Mesendoderm (in vitro differentiated cells): ENCODE measurements around the gene CHD6.

ENCODE experiments used
- DNase-seq: peaks from one replicate; pipeline ENCODE4 v3.0.0; 2013
- H2AK5ac ChIP-seq: 2 replicates; pipeline ENCODE4 v1.6.1; 2013; ENCODE audit warnings: low read length, inconsistent platforms
- H2BK120ac ChIP-seq: 2 replicates; pipeline ENCODE4 v1.6.1; 2013; ENCODE audit warnings: low read depth, mild to moderate bottlenecking, low read length, moderate library complexity, mixed read lengths
- H2BK15ac ChIP-seq: replicated peaks from 2 replicates; pipeline ENCODE4 v1.6.1; 2013; ENCODE audit warnings: low read depth, mild to moderate bottlenecking, moderate library complexity
- H2BK5ac ChIP-seq: 2 replicates; pipeline ENCODE4 v1.6.1; 2013; ENCODE audit warnings: low read length, inconsistent platforms
- H3K18ac ChIP-seq: 2 replicates; pipeline ENCODE4 v1.6.1; 2013; ENCODE audit warnings: mild to moderate bottlenecking, low read length, mixed read lengths
- H3K23ac ChIP-seq: one replicate; pipeline ENCODE4 v1.6.1; 2013; ENCODE audit warnings: low read length
- H3K27ac ChIP-seq: 2 replicates; pipeline ENCODE4 v1.5.1; 2013; ENCODE audit warnings: low read depth, mild to moderate bottlenecking, inconsistent platforms, low read length, moderate library complexity
- H3K27me3 ChIP-seq: 2 replicates; pipeline ENCODE4 v1.6.1; 2013; ENCODE audit warnings: low read length, control low read depth, mild to moderate bottlenecking, inconsistent platforms; ENCODE audit not compliant: insufficient read depth, poor library complexity
- H3K36me3 ChIP-seq: 2 replicates; pipeline ENCODE4 v1.6.1; 2013; ENCODE audit warnings: low read length, inconsistent platforms; ENCODE audit not compliant: control insufficient read depth, insufficient read depth
- H3K4ac ChIP-seq: one replicate; pipeline ENCODE4 v1.6.1; 2013; ENCODE audit warnings: low read depth, mild to moderate bottlenecking, low read length, moderate library complexity
- H3K4me1 ChIP-seq: 2 replicates; pipeline ENCODE4 v1.6.1; 2013; ENCODE audit warnings: low read depth, low read length, inconsistent platforms; ENCODE audit not compliant: control insufficient read depth
- H3K4me2 ChIP-seq: 2 replicates; pipeline ENCODE4 v1.6.1; 2013; ENCODE audit warnings: low read length
- H3K4me3 ChIP-seq: 2 replicates; pipeline ENCODE4 v1.5.1; 2013; ENCODE audit warnings: mild to moderate bottlenecking, low read length
- H3K56ac ChIP-seq: one replicate; pipeline ENCODE4 v1.6.1; 2013; ENCODE audit warnings: low read length
- H3K79me1 ChIP-seq: 2 replicates; pipeline ENCODE4 v1.6.1; 2013; ENCODE audit warnings: low read length, inconsistent platforms
- H3K79me2 ChIP-seq: 2 replicates; pipeline ENCODE4 v1.6.1; 2013; ENCODE audit warnings: mild to moderate bottlenecking, low read length; ENCODE audit not compliant: control insufficient read depth, insufficient read depth
- H3K9ac ChIP-seq: 2 replicates; pipeline ENCODE4 v1.6.1; 2013; ENCODE audit warnings: low read length, inconsistent platforms
- H4K5ac ChIP-seq: one replicate; pipeline ENCODE4 v1.6.1; 2013; ENCODE audit warnings: low read length
- H4K8ac ChIP-seq: one replicate; pipeline ENCODE4 v1.6.1; 2013; ENCODE audit warnings: low read depth, mild to moderate bottlenecking, control low read depth, low read length, moderate library complexity
- WGBS: extraction: QIAGEN DNeasy Blood & Tissue Kit; methylation state at CpG from one replicate; pipeline ENCODE4 v1.1.7; 2013; ENCODE audit warnings: low lambda C conversion rate, missing lambda C conversion rate; ENCODE audit not compliant: insufficient coverage; ENCODE audit errors: extremely low coverage; 5-methylcytosine and 5-hydroxymethylcytosine counted together

The CHD6 gene

DNA sequence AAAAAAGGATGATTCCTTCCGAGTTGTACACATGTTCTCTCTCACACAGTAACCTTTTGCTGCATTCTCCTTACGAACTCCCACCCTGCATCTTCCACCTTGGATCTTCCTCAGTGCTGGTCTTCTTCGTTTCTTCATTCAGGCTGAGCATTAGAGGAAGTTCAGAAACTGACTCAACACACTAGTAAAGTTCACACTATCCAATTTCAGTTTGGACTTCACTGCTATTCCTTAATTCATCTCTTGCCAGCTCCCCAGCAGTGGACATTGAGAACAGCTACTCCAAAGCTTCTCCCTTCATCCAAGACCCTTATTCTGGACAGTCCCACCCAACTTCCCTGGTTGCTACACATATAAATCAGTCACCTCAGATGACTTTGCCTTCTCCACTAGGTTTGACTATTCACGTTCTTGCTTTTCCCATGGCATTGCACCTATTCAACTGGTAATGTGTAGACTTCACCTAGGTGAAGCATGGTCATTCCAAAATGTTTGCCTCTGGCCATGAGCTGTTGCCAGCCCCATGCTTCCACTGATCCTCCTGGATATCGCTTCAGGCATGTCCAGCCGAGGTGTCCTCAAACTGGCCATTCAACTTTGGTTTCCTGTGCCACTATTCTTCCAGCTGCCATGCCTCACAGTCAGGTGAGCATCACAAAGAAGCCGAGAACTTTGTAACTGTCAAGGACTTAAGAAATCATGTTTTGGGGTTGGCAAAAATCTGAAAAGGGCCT, 147.6 kb downstream of the CHD6 start:
- no peak overlapping the region for H2BK120ac ChIP-seq
- H2BK15ac ChIP-seq, result no peak overlapping the region
- no peaks in the 10 kb centered on the region for H3K79me2 ChIP-seq
- H3K27me3 ChIP-seq, result no peaks in the 10 kb centered on the region
- no peak for DNase-seq
- WGBS, result no CpG with 5 or more reads among the region's 7 CpGs
- H3K4ac ChIP-seq, result no peak overlapping the region
- H3K4me3 ChIP-seq, result no peak overlapping the region
- no peak overlapping the region for H2AK5ac ChIP-seq
- H3K27ac ChIP-seq, result no peak overlapping the region
- H4K8ac ChIP-seq, result no peak overlapping the region
- H3K56ac ChIP-seq, result no peak overlapping the region
- H3K79me1 ChIP-seq, result no peaks in the 10 kb centered on the region
- no peaks in the 10 kb centered on the region for H3K36me3 ChIP-seq
- H3K9ac ChIP-seq, result no peak overlapping the region
- no peak overlapping the region for H3K18ac ChIP-seq
- H4K5ac ChIP-seq, result no peak overlapping the region
- H3K4me1 ChIP-seq, result no peaks in the 10 kb centered on the region
- no peak overlapping the region for H3K23ac ChIP-seq
- H3K4me2 ChIP-seq, result no peak overlapping the region
- no peak overlapping the region for H2BK5ac ChIP-seq

DNA sequence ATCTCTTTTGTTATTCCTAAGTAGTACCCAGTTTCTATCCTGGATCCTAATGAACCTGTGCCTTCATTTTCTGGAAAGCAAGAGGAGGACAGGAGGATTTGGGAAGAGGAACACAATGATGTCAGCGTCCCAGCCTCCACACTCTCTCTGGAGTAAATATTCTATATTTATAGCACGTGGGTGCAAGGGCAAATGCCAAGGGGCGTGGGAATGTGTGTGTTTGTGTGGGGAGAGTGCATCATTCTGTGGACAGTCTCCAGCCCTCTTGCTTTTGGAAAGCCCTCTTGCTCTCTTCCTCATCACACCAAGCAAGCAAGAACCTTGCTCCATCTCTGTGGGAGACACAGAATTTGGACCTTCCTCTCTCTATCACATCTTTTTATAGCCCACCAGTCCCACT, 148.3 kb downstream of the CHD6 start:
- Histone ChIP-seq H3K18ac (no peak overlapping the region), H3K79me1 (no peaks in the 10 kb centered on the region), H3K4ac (no peak overlapping the region), H3K27me3 (no peaks in the 10 kb centered on the region), H2BK120ac (no peak overlapping the region), H3K23ac (no peak overlapping the region), H3K9ac (no peak overlapping the region), H2BK5ac (no peak overlapping the region), H4K8ac (no peak overlapping the region), H3K4me1 (no peaks in the 10 kb centered on the region), H3K36me3 (no peaks in the 10 kb centered on the region), H3K79me2 (no peaks in the 10 kb centered on the region), H3K4me3 (no peak overlapping the region), H3K4me2 (no peak overlapping the region), H2BK15ac (no peak overlapping the region), H4K5ac (no peak overlapping the region), H3K27ac (no peak overlapping the region), H2AK5ac (no peak overlapping the region), H3K56ac (no peak overlapping the region)
- WGBS, result no CpG with 5 or more reads among the region's 3 CpGs
- DNase-seq, result no peak

DNA sequence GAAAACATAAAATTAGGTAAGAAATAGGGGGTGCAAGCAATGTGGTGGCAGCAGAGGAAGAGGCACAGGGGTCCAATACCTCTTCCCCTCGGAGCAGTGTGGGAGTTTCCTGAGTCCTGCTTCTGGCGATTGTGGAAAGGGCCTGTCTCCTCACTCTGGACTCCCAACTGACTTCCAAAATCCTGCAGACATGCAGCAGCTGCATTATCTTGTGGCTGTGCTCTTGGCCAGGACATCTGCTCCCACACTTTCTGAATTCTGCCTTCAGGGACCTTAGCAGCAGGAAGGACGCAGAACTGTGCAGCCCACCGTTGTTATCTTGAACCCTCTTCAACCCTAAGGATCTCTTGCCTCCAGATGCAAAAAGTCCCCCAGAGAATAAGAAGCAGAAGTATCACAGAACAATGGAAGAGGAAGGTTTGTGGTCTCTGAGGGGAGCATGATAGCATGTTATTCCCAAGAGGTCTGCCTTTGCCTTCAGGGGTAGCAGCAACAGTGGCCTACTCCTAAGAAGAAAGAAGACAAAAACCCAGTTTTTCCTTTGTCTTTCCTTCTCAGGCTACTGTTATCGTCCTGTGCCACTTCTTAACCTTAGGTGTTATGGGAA, 149.1 kb downstream of the CHD6 start:
- Histone ChIP-seq H2BK120ac (no peak overlapping the region), H3K79me1 (no peaks in the 10 kb centered on the region), H3K4ac (no peak overlapping the region), H3K27ac (no peak overlapping the region), H2BK15ac (no peak overlapping the region), H3K23ac (no peak overlapping the region), H2AK5ac (no peak overlapping the region), H3K9ac (no peak overlapping the region), H3K18ac (no peak overlapping the region), H4K8ac (no peak overlapping the region), H3K4me1 (no peaks in the 10 kb centered on the region), H3K79me2 (no peaks in the 10 kb centered on the region), H3K36me3 (no peaks in the 10 kb centered on the region), H3K27me3 (no peaks in the 10 kb centered on the region), H3K56ac (no peak overlapping the region), H3K4me3 (no peak overlapping the region), H3K4me2 (no peak overlapping the region), H2BK5ac (no peak overlapping the region), H4K5ac (no peak overlapping the region)
- no CpG with 5 or more reads among the region's 5 CpGs for WGBS
- no peak for DNase-seq

DNA sequence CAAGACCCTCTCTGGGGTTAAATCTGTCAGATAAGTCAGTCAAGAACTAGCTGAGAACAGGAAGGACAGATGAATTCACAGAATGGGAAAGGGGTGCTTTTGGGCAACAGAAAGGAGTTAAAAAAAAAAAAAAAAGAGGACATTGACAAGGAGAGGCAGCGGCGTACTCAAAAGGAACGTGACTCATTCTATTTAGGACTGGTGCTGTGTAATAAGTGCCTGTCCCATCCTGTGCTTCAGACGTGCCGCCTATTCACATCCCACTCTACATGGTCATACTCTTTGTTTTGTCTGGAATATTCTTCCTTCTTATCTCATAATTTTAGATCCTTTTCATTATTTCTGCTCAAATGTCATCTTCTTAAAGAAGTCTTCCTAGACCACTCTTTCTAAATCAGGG, 150.5 kb downstream of the CHD6 start:
- no peak overlapping the region for H4K8ac ChIP-seq
- H3K18ac ChIP-seq, result no peak overlapping the region
- no peak overlapping the region for H3K9ac ChIP-seq
- H3K4ac ChIP-seq, result no peak overlapping the region
- H3K4me1 ChIP-seq, result no peaks in the 10 kb centered on the region
- H2AK5ac ChIP-seq, result no peak overlapping the region
- no peak overlapping the region for H2BK15ac ChIP-seq
- H3K27me3 ChIP-seq, result no peaks in the 10 kb centered on the region
- no peaks in the 10 kb centered on the region for H3K36me3 ChIP-seq
- H3K79me2 ChIP-seq, result no peaks in the 10 kb centered on the region
- no peak overlapping the region for H4K5ac ChIP-seq
- H3K4me3 ChIP-seq, result no peak overlapping the region
- DNase-seq, result no peak
- no CpG with 5 or more reads among the region's 5 CpGs for WGBS
- no peak overlapping the region for H3K27ac ChIP-seq
- no peak overlapping the region for H2BK5ac ChIP-seq
- no peaks in the 10 kb centered on the region for H3K79me1 ChIP-seq
- H3K56ac ChIP-seq, result no peak overlapping the region
- no peak overlapping the region for H3K4me2 ChIP-seq
- H3K23ac ChIP-seq, result no peak overlapping the region
- H2BK120ac ChIP-seq, result no peak overlapping the region

DNA sequence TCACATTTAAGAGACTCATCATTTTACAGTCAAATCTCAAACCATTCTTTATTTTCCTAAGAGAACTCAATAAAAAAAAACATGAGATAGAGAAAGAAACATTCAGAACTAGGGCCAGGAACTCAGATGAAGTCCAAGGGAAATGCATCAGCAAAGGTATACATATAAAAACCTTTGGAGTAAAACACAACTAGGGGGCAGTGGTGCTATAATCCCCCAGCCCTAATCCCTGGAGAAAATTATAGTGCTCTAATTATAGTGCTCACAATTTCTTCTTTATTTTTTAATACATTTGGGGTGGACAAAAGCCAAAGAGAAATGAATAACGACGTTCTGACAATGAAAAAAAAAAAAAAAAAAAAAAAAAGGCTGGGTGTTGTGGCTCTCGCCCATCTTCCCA, 151.0 kb downstream of the CHD6 start:
- Histone ChIP-seq H3K56ac (no peak overlapping the region), H3K4me3 (no peak overlapping the region), H3K18ac (no peak overlapping the region), H3K23ac (no peak overlapping the region), H3K4me1 (no peaks in the 10 kb centered on the region), H3K79me2 (no peaks in the 10 kb centered on the region), H3K4me2 (no peak overlapping the region), H3K36me3 (no peaks in the 10 kb centered on the region), H3K27me3 (no peaks in the 10 kb centered on the region), H3K4ac (no peak overlapping the region), H2BK120ac (no peak overlapping the region), H2BK5ac (no peak overlapping the region), H2AK5ac (no peak overlapping the region), H3K79me1 (no peaks in the 10 kb centered on the region), H4K8ac (no peak overlapping the region), H3K27ac (no peak overlapping the region), H3K9ac (no peak overlapping the region), H2BK15ac (no peak overlapping the region), H4K5ac (no peak overlapping the region)
- no peak for DNase-seq
- no CpG with 5 or more reads among the region's 3 CpGs for WGBS

GRCh38 chr20:41463567-41463966, 154.6 kb downstream of the CHD6 start:
- Histone ChIP-seq H3K27me3 (no peaks in the 10 kb centered on the region), H3K79me1 (no peaks in the 10 kb centered on the region)
- WGBS, result no CpG with 5 or more reads among the region's 1 CpG

More at GRCh38 chr20:41463567-41463966, 154.6 kb downstream of the CHD6 start:
- no peaks in the 10 kb centered on the region for H3K4me1 ChIP-seq
- H3K4me3 ChIP-seq, result no peak overlapping the region
- H3K79me2 ChIP-seq, result no peaks in the 10 kb centered on the region
- no peak overlapping the region for H3K27ac ChIP-seq
- H2AK5ac ChIP-seq, result no peak overlapping the region
- no peaks in the 10 kb centered on the region for H3K36me3 ChIP-seq
- H3K4ac ChIP-seq, result no peak overlapping the region
- no peak overlapping the region for H3K56ac ChIP-seq
- H4K8ac ChIP-seq, result no peak overlapping the region
- H2BK5ac ChIP-seq, result no peak overlapping the region
- no peak overlapping the region for H3K18ac ChIP-seq
- H4K5ac ChIP-seq, result no peak overlapping the region
- no peak overlapping the region for H3K9ac ChIP-seq
- H3K4me2 ChIP-seq, result no peak overlapping the region
- DNase-seq, result no peak
- H3K23ac ChIP-seq, result no peak overlapping the region
- no peak overlapping the region for H2BK15ac ChIP-seq
- H2BK120ac ChIP-seq, result no peak overlapping the region
